Right lobe of liver (tissue), 4 donors: Measurements from ENCODE around the gene TM9SF3.

Experiments
- CTCF ChIP-seq, 4 donors: fragments of 200-600 bp in 3 of 4; fragments of 450-650 bp in 1 of 4; IDR thresholded peaks; one replicate each; pipeline versions ENCODE4 v1.5.1 to v1.8.0; 2016 to 2022; ENCODE audit warnings: antibody characterized with exemption in 4 of 4, mild to moderate bottlenecking in 2 of 4
- POLR2A ChIP-seq: fragments of 450-650 bp; IDR thresholded peaks from one replicate; pipeline ENCODE4 v1.6.1; 2017; ENCODE audit warnings: antibody characterized with exemption, mild to moderate bottlenecking
- donor health status: DM: no; HTN: no; CAD: no.
- donor health status: DM: no; HTN: no; CAD: no.
- donor health status: DM: no; HTN: yes; CAD: no.

DNA sequence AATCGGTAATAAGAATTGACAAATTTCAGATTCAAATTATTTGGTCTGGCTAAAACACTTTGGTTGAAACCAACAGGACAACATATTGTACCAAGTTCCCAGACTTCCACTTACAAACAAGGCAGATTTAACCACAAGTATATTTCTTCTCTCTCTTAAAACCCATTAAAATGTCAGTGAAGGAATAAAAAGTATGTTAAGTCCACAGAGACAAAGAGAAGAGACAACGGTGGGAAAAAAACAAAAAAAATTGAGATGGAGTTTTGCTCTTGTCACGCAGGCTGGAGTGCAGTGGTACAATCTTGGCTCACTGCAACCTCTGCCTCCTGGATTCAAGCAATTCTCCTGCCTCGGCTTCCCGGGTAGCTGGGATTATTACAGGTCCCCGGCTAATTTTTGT, 16.3 kb downstream of the TM9SF3 start:
- TF ChIP-seq CTCF (IDR thresholded peaks at IDR 0.05) (no peak), POLR2A (no peak)
